GM18502 (cell line): ENCODE measurements around the gene ULK4.
"Not testable (repeated sequence)": the region's sequence is repeated elsewhere in the genome, so short reads cannot be mapped to it uniquely, and the experiment has no call there.

Source experiments
- ATAC-seq: cut with Tn5 transposase; IDR thresholded peaks from one replicate; pipeline ENCODE4 v1.9.1; 2021; ENCODE audit warnings: mild to moderate bottlenecking; ENCODE audit not compliant: unreplicated experiment, poor library complexity

ULK4 gene

DNA sequence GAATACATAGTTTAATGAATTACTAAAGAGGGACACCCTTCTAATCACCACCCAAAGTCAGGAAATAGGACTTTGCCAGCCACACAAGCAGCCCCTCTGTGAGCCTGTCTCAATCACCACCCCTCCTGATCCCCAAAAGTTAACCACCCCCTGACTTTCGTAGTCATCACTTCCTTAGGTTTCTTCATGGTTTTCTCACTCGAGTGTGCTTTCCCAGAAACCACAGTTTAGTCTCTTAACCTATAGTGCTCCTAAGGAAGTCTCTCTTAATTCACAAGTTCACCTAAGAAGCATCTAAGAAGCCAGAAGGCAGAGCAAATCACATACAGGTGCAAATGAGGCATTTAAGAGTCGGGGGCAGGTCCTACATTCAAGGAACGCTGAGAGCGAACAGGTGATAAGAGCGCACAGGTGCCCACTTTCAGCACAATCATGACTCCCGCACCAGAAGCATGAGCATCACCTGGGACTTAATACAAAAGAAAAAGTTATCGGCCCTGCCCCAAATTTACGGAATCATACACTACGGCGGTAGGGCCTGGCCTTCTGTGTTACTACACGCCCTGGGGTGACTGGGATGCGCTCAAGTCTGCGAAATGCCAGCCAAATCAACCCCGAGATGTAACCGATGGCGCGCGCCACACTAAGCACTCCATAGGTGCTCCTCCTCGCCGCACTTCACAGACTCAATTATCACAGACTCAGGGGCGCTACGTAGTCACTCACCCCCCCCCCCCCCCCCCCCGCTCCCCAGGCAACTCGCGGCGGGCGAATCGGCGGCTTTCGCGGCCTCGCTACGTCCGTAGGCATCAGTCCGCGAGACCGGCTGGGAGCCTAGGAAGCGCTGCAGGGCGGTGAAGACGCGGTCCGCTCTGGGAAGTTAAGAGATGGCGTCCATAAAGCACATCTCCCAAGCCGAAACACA is 815 bp downstream of the ULK4 start:
- peak; percentile 22 for ATAC-seq

- no peak for ATAC-seq
Observed at GRCh38 chr3:41956574-41956973, 5.3 kb downstream of the ULK4 start.

DNA sequence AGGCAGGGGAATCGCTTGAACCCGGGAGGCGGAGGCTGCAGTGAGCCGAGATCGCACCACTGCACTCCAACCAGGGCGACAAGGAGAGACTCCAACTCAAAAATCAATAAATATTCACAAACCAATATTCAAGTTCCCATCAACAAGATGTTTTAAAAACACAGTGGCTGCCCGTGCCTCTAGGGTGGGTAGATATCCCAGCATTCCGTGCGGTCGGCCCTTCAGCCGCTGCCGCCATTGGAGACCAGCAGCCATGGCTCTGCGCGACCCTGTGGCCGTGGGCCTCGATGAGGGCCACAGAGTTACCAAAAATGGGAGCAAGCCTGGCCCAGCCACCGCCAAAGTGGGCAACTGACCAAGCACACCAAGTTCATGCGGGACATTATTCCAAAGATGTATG is 6.7 kb downstream of the ULK4 start:
- ATAC-seq: no peak

GRCh38 chr3:41943311-41943843 is 18.5 kb downstream of the ULK4 start:
- ATAC-seq: no peak

- no peak for ATAC-seq
Observed at GRCh38 chr3:41940393-41940792, 21.5 kb downstream of the ULK4 start.

- no peak for ATAC-seq
Observed at GRCh38 chr3:41936384-41936783, 25.5 kb downstream of the ULK4 start.

GRCh38 chr3:41933154-41933676 is 28.7 kb downstream of the ULK4 start:
- ATAC-seq: no peak

DNA sequence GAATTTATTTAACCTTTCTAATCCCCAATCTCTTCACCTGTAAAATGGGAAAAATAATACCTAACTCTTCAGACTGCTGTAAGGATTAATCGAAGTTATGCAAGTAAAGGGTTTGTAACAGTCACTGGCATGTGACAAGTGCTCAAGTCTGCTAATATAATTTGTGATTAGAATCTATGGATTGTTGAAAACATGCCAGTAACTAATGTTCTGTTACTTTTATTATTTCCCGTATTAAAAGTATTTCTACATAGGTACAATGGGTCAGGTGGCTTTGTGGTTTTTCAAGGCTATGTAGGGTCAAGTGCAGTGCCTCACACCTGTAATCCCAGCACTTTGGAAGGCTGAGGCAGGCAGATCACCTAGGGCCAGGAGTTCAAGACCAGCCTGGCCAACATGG is 29.4 kb downstream of the ULK4 start:
- ATAC-seq: no peak

- no peak for ATAC-seq
Observed at GRCh38 chr3:41920406-41920965, 41.4 kb downstream of the ULK4 start.

GRCh38 chr3:41915353-41915752 is 46.5 kb downstream of the ULK4 start:
- no peak for ATAC-seq

DNA sequence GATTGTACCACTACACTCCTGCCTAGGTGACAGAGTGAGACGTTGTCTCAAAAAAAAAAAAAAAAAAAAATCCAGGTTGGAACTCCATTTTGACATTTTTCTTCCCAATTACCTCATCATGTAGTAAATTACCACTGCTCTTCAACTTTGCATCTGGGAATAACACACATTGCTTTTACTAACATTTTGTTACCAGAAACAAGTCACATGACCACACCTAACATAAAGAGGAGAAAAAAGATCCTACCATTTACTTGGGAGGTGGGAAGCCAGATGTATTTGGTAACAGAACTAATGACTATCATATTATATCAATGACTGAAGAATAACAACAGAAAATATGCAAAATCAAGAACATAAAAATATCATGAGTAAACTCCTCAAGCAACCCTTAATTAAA is 49.6 kb downstream of the ULK4 start:
- no peak for ATAC-seq

GRCh38 chr3:41907330-41908073 is 54.4 kb downstream of the ULK4 start:
- ATAC-seq: no peak

GRCh38 chr3:41900265-41900664 is 61.6 kb downstream of the ULK4 start:
- ATAC-seq: no peak

GRCh38 chr3:41898631-41899030 is 63.3 kb downstream of the ULK4 start:
- ATAC-seq: no peak

GRCh38 chr3:41893977-41894376 is 67.9 kb downstream of the ULK4 start:
- ATAC-seq: no peak

DNA sequence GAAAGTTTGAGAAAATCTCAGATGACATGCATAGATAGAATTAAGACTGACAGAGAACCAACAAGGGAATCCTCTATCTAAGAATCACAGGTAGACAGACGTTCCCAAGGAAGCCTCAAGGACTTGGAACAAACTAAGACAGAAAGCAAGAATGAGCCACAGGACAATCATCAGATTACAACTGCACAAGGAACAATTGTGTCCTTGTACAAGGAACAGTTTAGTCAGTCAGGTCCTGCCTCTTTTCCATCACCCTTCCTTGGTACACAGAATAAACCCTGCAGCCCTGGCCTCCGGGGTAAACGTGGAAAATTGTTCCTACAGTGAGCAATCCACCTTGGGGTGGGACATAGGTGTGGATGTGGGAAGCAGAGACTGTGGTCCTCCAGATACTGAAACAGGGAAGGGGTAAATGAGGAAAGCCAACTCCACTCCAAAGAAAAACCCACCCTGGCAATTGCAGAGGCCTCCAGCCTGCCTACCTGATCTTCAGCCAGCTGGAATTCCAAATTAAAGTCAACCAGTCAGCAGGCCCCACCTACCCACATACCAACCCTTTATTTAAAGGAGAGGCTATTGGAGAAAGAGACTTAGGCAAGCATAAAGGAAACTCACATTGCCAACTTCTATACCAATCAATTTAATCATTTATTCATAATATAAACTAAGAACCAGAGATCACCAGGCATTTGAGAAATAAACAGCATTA is 73.4 kb downstream of the ULK4 start:
- ATAC-seq: no peak

GRCh38 chr3:41882956-41883355 is 78.9 kb downstream of the ULK4 start:
- no peak for ATAC-seq

GRCh38 chr3:41881233-41881821 is 80.6 kb downstream of the ULK4 start:
- ATAC-seq: no peak

DNA sequence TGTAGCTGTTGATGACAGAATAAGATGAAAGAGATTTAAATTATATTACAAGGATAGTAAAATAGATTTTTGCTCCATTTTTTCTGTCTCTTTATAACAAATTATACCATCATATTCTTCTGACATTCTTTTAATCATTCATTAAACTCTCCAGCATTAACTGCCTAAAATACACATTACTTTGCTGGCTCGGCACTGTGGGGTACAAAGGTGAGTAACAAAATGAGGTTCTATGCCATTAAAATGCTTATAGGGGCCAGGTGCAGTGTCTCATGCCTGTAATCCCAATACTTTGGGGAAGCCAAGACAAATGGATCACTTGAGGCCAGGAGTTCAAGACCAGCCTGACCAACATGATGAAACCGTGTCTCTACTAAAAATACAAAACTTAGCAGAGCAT is 81.5 kb downstream of the ULK4 start:
- ATAC-seq: no peak

DNA sequence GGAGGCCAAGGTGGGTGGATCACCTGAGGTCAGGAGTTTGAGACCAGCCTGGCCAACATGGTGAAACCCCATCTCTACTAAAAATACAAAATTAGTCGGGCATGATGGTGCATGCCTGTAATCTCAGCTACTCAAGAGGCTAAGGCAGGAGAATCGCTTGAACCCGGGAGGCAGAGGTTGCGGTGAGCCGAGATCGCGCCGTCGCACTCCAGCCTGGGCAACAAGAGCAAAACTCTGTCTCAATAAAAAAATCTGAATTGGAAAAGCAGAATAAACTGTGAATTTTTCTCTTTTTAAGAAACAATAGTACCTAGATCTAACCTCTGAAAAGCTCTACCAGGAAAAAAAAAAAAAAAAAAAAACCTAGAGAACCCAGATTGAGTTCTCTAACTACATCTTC is 84.2 kb downstream of the ULK4 start:
- not testable (repeated sequence) for ATAC-seq
